ENCODE results near the gene AAMP.

DNA sequence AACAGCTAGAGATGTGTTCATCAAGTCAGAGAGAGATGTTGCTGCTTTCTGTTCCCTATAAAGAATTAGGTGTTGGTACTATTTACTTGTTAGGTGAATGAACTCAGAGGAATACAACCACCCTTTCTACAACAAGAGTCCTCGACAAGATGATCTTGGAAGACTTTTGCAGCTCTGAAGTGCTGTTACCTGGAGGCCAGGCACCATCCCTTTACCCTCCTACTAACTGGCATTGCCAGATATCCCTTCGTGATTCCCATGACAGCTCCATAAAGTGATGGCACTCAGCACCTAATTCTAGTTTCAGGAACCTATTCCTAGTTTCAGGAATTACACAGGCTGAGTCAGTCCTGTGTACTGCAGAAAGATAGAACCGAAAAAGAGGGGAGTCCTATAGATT, 43.0 kb downstream of the AAMP start:
- TF ChIP-seq POLR2A (IDR thresholded peaks at IDR 0.05; ENCODE audit: low read length) (no peak), GATA1 (IDR thresholded peaks at IDR 0.05; ENCODE audit: low read depth, low read length) (no peak)

Data from erythroblast (primary cell).